ENCODE results near the gene PARP12. TPM values are rescaled to one million over a fixed set of nuclear protein-coding genes. Genes with fewer than 3 reads are reported as not detected.
A peak's percentile ranks its signal among the peaks of the same experiment; 100 is the strongest.

The PARP12 gene
- polyA plus RNA-seq, 4 donors: 30.9 to 150 (median 68.1) TPM

- H3K9me3 ChIP-seq (ENCODE audit: control insufficient read depth in 2 of 2, insufficient read depth in 1 of 2, low read depth in 1 of 2, low read length in 1 of 2): no peaks in the 10 kb centered on the region
- no peak overlapping the region for H3K27ac ChIP-seq (ENCODE audit: low read depth in 1 of 3, low read length in 2 of 3)
Measured at GRCh38 chr7:140014123-140014522, 48.6 kb downstream of the PARP12 start.

GRCh38 chr7:140013676-140014075, 49.1 kb downstream of the PARP12 start:
- Histone ChIP-seq H3K9me3 (ENCODE audit: control insufficient read depth in 2 of 2, insufficient read depth in 1 of 2, low read depth in 1 of 2, low read length in 1 of 2) (no peaks in the 10 kb centered on the region), H3K36me3 (ENCODE audit: control insufficient read depth in 3 of 3, insufficient read depth in 2 of 3, low read depth in 1 of 3, low read length in 3 of 3) (peaks cover 0 to 4% (median 0%) of the 10 kb centered on the region in 3 donors), H3K27me3 (ENCODE audit: control insufficient read depth in 3 of 3, insufficient read depth in 3 of 3, low read length in 3 of 3) (no peaks in the 10 kb centered on the region), H3K27ac (ENCODE audit: low read depth in 1 of 3, low read length in 2 of 3) (no peak overlapping the region), H3K4me1 (ENCODE audit: control insufficient read depth in 3 of 3, insufficient read depth in 2 of 3, low read depth in 1 of 3, low read length in 2 of 3) (no peaks in the 10 kb centered on the region), H3K4me3 (ENCODE audit: low read depth in 1 of 3, low read length in 3 of 3) (no peak overlapping the region)
- DNase-seq: no peak
- WGBS, 3 donors: 89 to 95% (median 94%) methylated on average over 4 of the region's 4 CpGs
- no peak for FAIRE-seq

More at GRCh38 chr7:140014123-140014522, 48.6 kb downstream of the PARP12 start:
- FAIRE-seq: no peak
- 90 to 92% (median 92%) methylated on average over 10 of the region's 10 CpGs for WGBS, 3 donors
- DNase-seq: no peak
- Histone ChIP-seq H3K4me1 (ENCODE audit: control insufficient read depth in 3 of 3, insufficient read depth in 2 of 3, low read depth in 1 of 3, low read length in 2 of 3) (no peaks in the 10 kb centered on the region), H3K36me3 (ENCODE audit: control insufficient read depth in 3 of 3, insufficient read depth in 2 of 3, low read depth in 1 of 3, low read length in 3 of 3) (peaks cover 0 to 4% (median 0%) of the 10 kb centered on the region in 3 donors), H3K27me3 (ENCODE audit: control insufficient read depth in 3 of 3, insufficient read depth in 3 of 3, low read length in 3 of 3) (no peaks in the 10 kb centered on the region), H3K4me3 (ENCODE audit: low read depth in 1 of 3, low read length in 3 of 3) (no peak overlapping the region)

- FAIRE-seq: no peak
- DNase-seq: no peak
- Histone ChIP-seq H3K27me3 (ENCODE audit: control insufficient read depth in 3 of 3, insufficient read depth in 3 of 3, low read length in 3 of 3) (no peaks in the 10 kb centered on the region), H3K4me3 (ENCODE audit: low read depth in 1 of 3, low read length in 3 of 3) (no peak overlapping the region), H3K27ac (ENCODE audit: low read depth in 1 of 3, low read length in 2 of 3) (no peak overlapping the region), H3K36me3 (ENCODE audit: control insufficient read depth in 3 of 3, insufficient read depth in 2 of 3, low read depth in 1 of 3, low read length in 3 of 3) (no peaks in the 10 kb centered on the region), H3K9me3 (ENCODE audit: control insufficient read depth in 2 of 2, insufficient read depth in 1 of 2, low read depth in 1 of 2, low read length in 1 of 2) (no peaks in the 10 kb centered on the region), H3K4me1 (ENCODE audit: control insufficient read depth in 3 of 3, insufficient read depth in 2 of 3, low read depth in 1 of 3, low read length in 2 of 3) (no peaks in the 10 kb centered on the region)
- 87 to 92% (median 89%) methylated on average over 9 of the region's 9 CpGs for WGBS, 3 donors
Measured at GRCh38 chr7:140010194-140010895, 52.4 kb downstream of the PARP12 start.

- Histone ChIP-seq H3K36me3 (ENCODE audit: control insufficient read depth in 3 of 3, insufficient read depth in 2 of 3, low read depth in 1 of 3, low read length in 3 of 3) (no peaks in the 10 kb centered on the region), H3K4me1 (ENCODE audit: control insufficient read depth in 3 of 3, insufficient read depth in 2 of 3, low read depth in 1 of 3, low read length in 2 of 3) (no peaks in the 10 kb centered on the region), H3K4me3 (ENCODE audit: low read depth in 1 of 3, low read length in 3 of 3) (no peak overlapping the region), H3K9me3 (ENCODE audit: control insufficient read depth in 2 of 2, insufficient read depth in 1 of 2, low read depth in 1 of 2, low read length in 1 of 2) (no peaks in the 10 kb centered on the region), H3K27ac (ENCODE audit: low read depth in 1 of 3, low read length in 2 of 3) (no peak overlapping the region), H3K27me3 (ENCODE audit: control insufficient read depth in 3 of 3, insufficient read depth in 3 of 3, low read length in 3 of 3) (no peaks in the 10 kb centered on the region)
- no peak for DNase-seq
- 55 to 85% (median 68%) methylated on average over 9 to 11 of the region's 11 CpGs for WGBS, 3 donors
- FAIRE-seq: no peak
Measured at GRCh38 chr7:140009735-140010134, 53.0 kb downstream of the PARP12 start.

- Histone ChIP-seq H3K9me3 (ENCODE audit: control insufficient read depth in 2 of 2, insufficient read depth in 1 of 2, low read depth in 1 of 2, low read length in 1 of 2) (no peaks in the 10 kb centered on the region), H3K27ac (ENCODE audit: low read depth in 1 of 3, low read length in 2 of 3) (no peak overlapping the region), H3K36me3 (ENCODE audit: control insufficient read depth in 3 of 3, insufficient read depth in 2 of 3, low read depth in 1 of 3, low read length in 3 of 3) (no peaks in the 10 kb centered on the region), H3K4me1 (ENCODE audit: control insufficient read depth in 3 of 3, insufficient read depth in 2 of 3, low read depth in 1 of 3, low read length in 2 of 3) (no peaks in the 10 kb centered on the region), H3K27me3 (ENCODE audit: control insufficient read depth in 3 of 3, insufficient read depth in 3 of 3, low read length in 3 of 3) (no peaks in the 10 kb centered on the region), H3K4me3 (ENCODE audit: low read depth in 1 of 3, low read length in 3 of 3) (no peak overlapping the region)
- DNase-seq: no peak
- WGBS, 3 donors: 65 to 89% (median 76%) methylated on average over 15 to 16 of the region's 16 CpGs
- FAIRE-seq: no peak
Measured at GRCh38 chr7:140008755-140009610, 53.8 kb downstream of the PARP12 start.

- H3K4me1 ChIP-seq (ENCODE audit: control insufficient read depth in 3 of 3, insufficient read depth in 2 of 3, low read depth in 1 of 3, low read length in 2 of 3): no peaks in the 10 kb centered on the region
- no peaks in the 10 kb centered on the region for H3K9me3 ChIP-seq (ENCODE audit: control insufficient read depth in 2 of 2, insufficient read depth in 1 of 2, low read depth in 1 of 2, low read length in 1 of 2)
- no peak overlapping the region for H3K4me3 ChIP-seq (ENCODE audit: low read depth in 1 of 3, low read length in 3 of 3)
- FAIRE-seq: no peak
- 88 to 94% (median 92%) methylated on average over 11 of the region's 11 CpGs for WGBS, 3 donors
- H3K36me3 ChIP-seq (ENCODE audit: control insufficient read depth in 3 of 3, insufficient read depth in 2 of 3, low read depth in 1 of 3, low read length in 3 of 3): no peaks in the 10 kb centered on the region
- no peak for DNase-seq
- H3K27me3 ChIP-seq (ENCODE audit: control insufficient read depth in 3 of 3, insufficient read depth in 3 of 3, low read length in 3 of 3): no peaks in the 10 kb centered on the region
- H3K27ac ChIP-seq (ENCODE audit: low read depth in 1 of 3, low read length in 2 of 3): no peak overlapping the region
Measured at GRCh38 chr7:140007051-140007690, 55.6 kb downstream of the PARP12 start.

- Histone ChIP-seq H3K9me3 (ENCODE audit: control insufficient read depth in 2 of 2, insufficient read depth in 1 of 2, low read depth in 1 of 2, low read length in 1 of 2) (no peaks in the 10 kb centered on the region), H3K27ac (ENCODE audit: low read depth in 1 of 3, low read length in 2 of 3) (no peak overlapping the region), H3K4me3 (ENCODE audit: low read depth in 1 of 3, low read length in 3 of 3) (no peak overlapping the region), H3K36me3 (ENCODE audit: control insufficient read depth in 3 of 3, insufficient read depth in 2 of 3, low read depth in 1 of 3, low read length in 3 of 3) (no peaks in the 10 kb centered on the region), H3K27me3 (ENCODE audit: control insufficient read depth in 3 of 3, insufficient read depth in 3 of 3, low read length in 3 of 3) (no peaks in the 10 kb centered on the region), H3K4me1 (ENCODE audit: control insufficient read depth in 3 of 3, insufficient read depth in 2 of 3, low read depth in 1 of 3, low read length in 2 of 3) (no peaks in the 10 kb centered on the region)
- FAIRE-seq (no peak), DNase-seq (no peak)
- WGBS, 3 donors: 93 to 96% (median 93%) methylated on average over 10 of the region's 10 CpGs
Measured at GRCh38 chr7:140006600-140006999, 56.2 kb downstream of the PARP12 start.

GRCh38 chr7:140005754-140006503, 56.8 kb downstream of the PARP12 start:
- no peak overlapping the region for H3K27ac ChIP-seq (ENCODE audit: low read depth in 1 of 3, low read length in 2 of 3)
- no peak overlapping the region for H3K4me3 ChIP-seq (ENCODE audit: low read depth in 1 of 3, low read length in 3 of 3)
- no peaks in the 10 kb centered on the region for H3K9me3 ChIP-seq (ENCODE audit: control insufficient read depth in 2 of 2, insufficient read depth in 1 of 2, low read depth in 1 of 2, low read length in 1 of 2)
- H3K4me1 ChIP-seq (ENCODE audit: control insufficient read depth in 3 of 3, insufficient read depth in 2 of 3, low read depth in 1 of 3, low read length in 2 of 3): no peaks in the 10 kb centered on the region
- no peaks in the 10 kb centered on the region for H3K27me3 ChIP-seq (ENCODE audit: control insufficient read depth in 3 of 3, insufficient read depth in 3 of 3, low read length in 3 of 3)
- WGBS, 3 donors: 33 to 58% (median 46%) methylated on average over 13 of the region's 13 CpGs
- no peaks in the 10 kb centered on the region for H3K36me3 ChIP-seq (ENCODE audit: control insufficient read depth in 3 of 3, insufficient read depth in 2 of 3, low read depth in 1 of 3, low read length in 3 of 3)
- DNase-seq (peak; percentile 28 to 65), FAIRE-seq (no peak)

Data from small intestine (tissue), 7 donors.